ENCODE data around the gene FUNDC2. TPM values are rescaled to one million over a fixed set of nuclear protein-coding genes. Genes with fewer than 3 reads are reported as not detected.

FUNDC2 gene
- total RNA-seq, 1 donor from 2014 or later: 62.0 TPM

GRCh38 chrX:155070038-155070437, 43.4 kb downstream of the FUNDC2 start:
- ChIA-PET POLR2A (interaction anchor here (1.0 kb wide), 1 partner anchor 43 kb away, joined by 14 read pairs; the partner anchor contains the start of gene FUNDC2), CTCF (interaction anchor here (1.0 kb wide), 1 partner anchor 43 kb away, joined by 3 read pairs; the partner anchor contains the start of gene FUNDC2)
- DNase-seq (no peak), ATAC-seq (ENCODE audit: low read depth) (no peak)
- Mint-ChIP-seq H3K27ac (peak overlapping the region; percentile 91), H3K4me1 (peaks cover 41% of the 10 kb centered on the region), H3K9me3 (no peaks in the 10 kb centered on the region), H3K27me3 (no peaks in the 10 kb centered on the region), H3K36me3 (ENCODE audit: low read depth) (peaks cover 19% of the 10 kb centered on the region), H3K4me3 (peak overlapping the region; percentile 87)
- intact Hi-C loops (cut with micrococcal nuclease): loop anchor here (1.0 to 5.0 kb wide), 2 partner anchors 13 to 88 kb away; no protein-coding TSS in a partner anchor
- TF ChIP-seq CTCF (IDR thresholded peaks at IDR 0.05): no peak

- intact Hi-C loops (cut with micrococcal nuclease): loop anchor here (1.0 to 5.0 kb wide), 2 partner anchors 13 to 88 kb away; no protein-coding TSS in a partner anchor
- no peak for ATAC-seq (ENCODE audit: low read depth)
- H3K4me3 Mint-ChIP-seq: peak overlapping the region; percentile 87
- H3K4me1 Mint-ChIP-seq: peaks cover 45% of the 10 kb centered on the region
- peaks cover 22% of the 10 kb centered on the region for H3K36me3 Mint-ChIP-seq (ENCODE audit: low read depth)
- peak overlapping the region; percentile 91 for H3K27ac Mint-ChIP-seq
- ChIA-PET POLR2A (interaction anchor here (1.0 kb wide), 1 partner anchor 44 kb away, joined by 14 read pairs; the partner anchor contains the start of gene FUNDC2), CTCF (interaction anchor here (1.0 kb wide), 1 partner anchor 44 kb away, joined by 3 read pairs; the partner anchor contains the start of gene FUNDC2)
- H3K9me3 Mint-ChIP-seq: no peaks in the 10 kb centered on the region
- DNase-seq: no peak
- H3K27me3 Mint-ChIP-seq: no peaks in the 10 kb centered on the region
- no peak for TF ChIP-seq CTCF (IDR thresholded peaks at IDR 0.05)
Measured at GRCh38 chrX:155070663-155070974, 44.0 kb downstream of the FUNDC2 start.

- no peak for TF ChIP-seq CTCF (IDR thresholded peaks at IDR 0.05)
- POLR2A ChIA-PET: interaction anchor here (1.0 to 1.5 kb wide), 2 partner anchors 44 to 145 kb away, joined by 3 to 14 read pairs (median 6); partner anchors contain the start of genes FUNDC2 and VBP1
- peaks cover 45% of the 10 kb centered on the region for H3K4me1 Mint-ChIP-seq
Measured at GRCh38 chrX:155070975-155071693, 44.5 kb downstream of the FUNDC2 start, which contains the start of the genes BRCC3, CMC4 and MTCP1. BRCC3 (plus strand) TSS chrX:155071508; CDS start chrX:155071528, 20 bp downstream. CMC4 (minus strand) TSS chrX:155071136; CDS start chrX:155064023, 7,113 bp downstream. MTCP1 (minus strand) TSS chrX:155071136; CDS start chrX:155066010, 5,126 bp downstream.

GRCh38 chrX:155071694-155072280, 45.1 kb downstream of the FUNDC2 start:
- CTCF ChIA-PET: no interaction called here
- POLR2A ChIA-PET: interaction anchor here (1.0 to 1.5 kb wide), 2 partner anchors 45 to 145 kb away, joined by 3 to 6 read pairs; partner anchors contain the start of genes FUNDC2 and VBP1
- peak; percentile 3 for ATAC-seq (ENCODE audit: low read depth)

More at GRCh38 chrX:155070975-155071693, 44.5 kb downstream of the FUNDC2 start, which contains the start of the genes BRCC3, CMC4 and MTCP1:
- Mint-ChIP-seq H3K27me3 (no peaks in the 10 kb centered on the region), H3K36me3 (ENCODE audit: low read depth) (peaks cover 27% of the 10 kb centered on the region), H3K9me3 (no peaks in the 10 kb centered on the region), H3K4me3 (peak within 1 kb of the TSS; percentile 90), H3K27ac (peak within 1 kb of the TSS; percentile 92)
- peak; percentile 83 for ATAC-seq (ENCODE audit: low read depth)
- CTCF ChIA-PET: interaction anchor here (1.0 kb wide), 1 partner anchor 44 kb away, joined by 3 read pairs; the partner anchor contains the start of gene FUNDC2
- intact Hi-C loops (cut with micrococcal nuclease): loop anchor here (1.0 to 5.0 kb wide), 3 partner anchors 14 to 89 kb away; no protein-coding TSS in a partner anchor
- peak; percentile 74 for DNase-seq

More at GRCh38 chrX:155071694-155072280, 45.1 kb downstream of the FUNDC2 start:
- intact Hi-C loops (cut with micrococcal nuclease): loop anchor here (1.0 to 5.0 kb wide), 2 partner anchors 44 to 89 kb away; no protein-coding TSS in a partner anchor
- Mint-ChIP-seq H3K9me3 (no peaks in the 10 kb centered on the region), H3K4me3 (peak overlapping the region; percentile 90), H3K4me1 (peaks cover 45% of the 10 kb centered on the region), H3K27ac (peak overlapping the region; percentile 92), H3K27me3 (no peaks in the 10 kb centered on the region), H3K36me3 (ENCODE audit: low read depth) (peaks cover 30% of the 10 kb centered on the region)
- TF ChIP-seq CTCF (IDR thresholded peaks at IDR 0.05): no peak
- no peak for DNase-seq

Data from activated B cell treated with CpG ODN at 0.5 μM for 24 hours (primary cell).